Sigmoid colon (tissue), 4 donors: ENCODE measurements around the gene CNTN5.

Source experiments
- CTCF ChIP-seq, 4 experiments: fragments of 450-650 bp in 3 of 4; fragments of 200-600 bp in 1 of 4; IDR thresholded peaks; one replicate each; pipeline ENCODE4 v1.5.1; 2016 to 2019; ENCODE audit warnings: antibody characterized with exemption in 4 of 4, mild to moderate bottlenecking in 3 of 4, moderate library complexity in 2 of 4
- EP300 ChIP-seq, 4 donors: sonication (generic); formaldehyde crosslinking; IDR thresholded peaks; one replicate each; pipeline ENCODE4 v1.6.1; 2017; ENCODE audit warnings: antibody characterized with exemption in 4 of 4
- POLR2A ChIP-seq, 2 donors: fragments of 450-650 bp; IDR thresholded peaks; one replicate each; pipeline ENCODE4 v1.6.1; 2016; ENCODE audit warnings: antibody characterized with exemption in 2 of 2, mild to moderate bottlenecking in 2 of 2, moderate library complexity in 2 of 2
- POLR2AphosphoS5 ChIP-seq, 4 donors: sonication (generic); formaldehyde crosslinking; IDR thresholded peaks; one replicate each; pipeline ENCODE4 v1.6.1; 2017; ENCODE audit warnings: antibody characterized with exemption in 4 of 4

GRCh38 chr11:100273066-100273815, 1252.5 kb downstream of the CNTN5 start:
- TF ChIP-seq CTCF (IDR thresholded peaks at IDR 0.05) (no peak), POLR2AphosphoS5 (IDR thresholded peaks at IDR 0.05) (no peak), EP300 (IDR thresholded peaks at IDR 0.05) (no peak), POLR2A (IDR thresholded peaks at IDR 0.05) (no peak)
